NCI-H748 (cell line): ENCODE measurements around the gene WNT9B.
"Not testable (repeated sequence)": the region's sequence is repeated elsewhere in the genome, so short reads cannot be mapped to it uniquely, and the experiment has no call there.

Experiments
- DNase-seq: peaks from one replicate; lab custom pipeline; 2025; ENCODE audit not compliant: unreplicated experiment; lab: John Stamatoyannopoulos, UW

Gene WNT9B

GRCh38 chr17:46908068-46908737 lies 56.8 kb downstream of the WNT9B start:
- DNase-seq: no peak

- peak; percentile 43 for DNase-seq
Observed at GRCh38 chr17:46910179-46910927, 59.0 kb downstream of the WNT9B start.

DNA sequence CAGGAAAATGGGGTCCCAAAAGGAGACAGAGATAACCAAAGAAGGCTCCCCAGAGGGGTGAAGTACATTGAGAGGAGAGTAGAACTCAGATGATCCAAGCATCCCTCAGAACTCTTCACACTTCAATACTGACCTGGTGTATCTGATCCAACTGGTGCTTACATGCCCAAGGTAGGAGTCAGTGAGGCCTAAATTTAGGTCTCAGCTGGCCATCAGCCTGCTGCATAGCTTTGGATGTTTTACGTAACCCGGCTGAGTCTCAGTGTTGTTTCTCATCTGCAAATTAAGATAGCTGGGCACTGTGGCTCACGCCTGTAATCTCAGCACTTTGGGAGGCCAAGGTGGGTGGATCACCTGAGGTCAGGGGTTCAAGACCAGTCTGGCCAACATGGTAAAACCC lies 59.9 kb downstream of the WNT9B start:
- no peak for DNase-seq

GRCh38 chr17:46915596-46915995 lies 64.2 kb downstream of the WNT9B start:
- DNase-seq: no peak

GRCh38 chr17:46916211-46916610 lies 64.8 kb downstream of the WNT9B start:
- no peak for DNase-seq

- no peak for DNase-seq
Observed at GRCh38 chr17:46916623-46917022, 65.2 kb downstream of the WNT9B start.

- no peak for DNase-seq
Observed at GRCh38 chr17:46917041-46917440, 65.7 kb downstream of the WNT9B start.

GRCh38 chr17:46917516-46917915 lies 66.1 kb downstream of the WNT9B start:
- DNase-seq: no peak

DNA sequence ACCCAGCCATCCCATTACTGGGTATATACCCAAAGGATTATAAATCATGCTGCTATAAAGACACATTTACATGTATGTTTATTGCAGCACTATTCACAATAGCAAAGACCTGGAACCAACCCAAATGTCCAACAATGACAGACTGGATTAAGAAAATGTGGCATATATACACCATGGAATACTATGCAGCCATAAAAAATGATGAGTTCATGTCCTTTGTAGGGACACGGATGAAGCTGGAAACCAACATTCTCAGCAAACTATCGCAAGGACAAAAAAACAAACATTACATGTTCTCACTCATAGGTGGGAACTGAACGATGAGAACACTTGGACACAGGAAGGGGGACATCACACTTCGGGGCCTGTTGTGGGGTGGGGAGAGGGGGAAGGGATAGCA lies 70.6 kb downstream of the WNT9B start:
- not testable (repeated sequence) for DNase-seq

DNA sequence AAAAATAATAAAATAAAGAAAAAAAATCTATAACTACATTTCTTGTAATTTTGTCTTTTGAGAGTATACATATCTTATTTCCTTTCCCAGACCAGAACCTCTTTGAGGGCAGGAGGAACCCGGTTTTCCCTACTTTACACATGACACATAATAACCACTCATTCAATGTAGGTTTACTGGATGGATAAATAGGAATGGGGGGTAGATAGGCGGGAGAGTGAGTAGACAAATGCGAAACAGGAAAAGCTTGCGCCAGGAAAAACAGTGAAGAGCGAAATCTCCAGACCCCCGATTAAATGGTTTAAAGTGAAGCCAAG lies 71.1 kb downstream of the WNT9B start:
- DNase-seq: no peak

DNA sequence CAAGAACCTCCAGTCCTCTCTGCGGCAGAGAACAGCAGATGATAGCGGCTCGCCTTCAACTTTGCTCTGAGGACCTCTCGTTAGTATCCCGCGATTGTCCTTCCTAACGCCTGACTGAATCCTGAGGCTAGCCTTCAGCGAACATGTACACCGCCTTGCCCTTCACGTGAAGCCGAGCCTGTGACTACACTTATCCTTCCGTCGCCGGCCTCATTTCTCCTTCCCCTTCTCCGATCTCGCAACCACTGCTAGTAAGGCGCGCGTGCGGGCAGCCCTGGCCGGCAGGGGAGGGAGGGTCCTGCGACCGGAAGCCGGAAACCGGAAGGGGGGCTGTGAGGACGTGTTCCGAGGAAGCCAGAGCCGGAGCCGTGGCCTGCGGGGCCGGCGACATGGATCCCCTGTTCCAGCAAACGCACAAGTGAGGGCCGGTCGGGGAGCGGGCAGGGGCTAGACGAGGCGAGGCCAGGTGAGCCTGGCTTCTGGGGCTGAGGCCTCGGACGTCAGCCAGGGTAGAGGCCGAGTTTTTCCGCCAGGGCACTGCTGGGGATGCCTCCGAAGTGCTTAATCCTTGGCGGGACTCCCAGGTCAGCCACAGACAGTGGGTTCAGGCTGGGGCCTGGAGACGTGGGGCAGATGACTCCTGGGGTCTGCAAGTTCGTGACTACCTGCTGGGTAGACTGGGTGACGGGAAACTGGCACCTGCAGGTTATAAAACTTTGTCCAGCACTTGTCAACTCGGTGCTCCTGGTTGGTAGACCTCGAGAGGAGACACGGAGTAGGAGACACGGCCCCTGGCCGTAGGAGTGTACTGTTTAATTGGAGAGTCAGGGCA lies 71.6 kb downstream of the WNT9B start, which contains the start of gene GOSR2:
TSS of gene GOSR2 (plus strand) at position 357 of the 832 bp plus-strand sequence. CDS start at position 390, 33 bp downstream.
- DNase-seq: peak; percentile 95

GRCh38 chr17:46925185-46925868 lies 73.9 kb downstream of the WNT9B start:
- DNase-seq: no peak

GRCh38 chr17:46928467-46929261 lies 77.3 kb downstream of the WNT9B start:
- no peak for DNase-seq

GRCh38 chr17:46929413-46929812 lies 78.0 kb downstream of the WNT9B start:
- DNase-seq: no peak

- DNase-seq: no peak
Observed at GRCh38 chr17:46930051-46930450, 78.7 kb downstream of the WNT9B start.

- DNase-seq: no peak
Observed at GRCh38 chr17:46931596-46931995, 80.2 kb downstream of the WNT9B start.

DNA sequence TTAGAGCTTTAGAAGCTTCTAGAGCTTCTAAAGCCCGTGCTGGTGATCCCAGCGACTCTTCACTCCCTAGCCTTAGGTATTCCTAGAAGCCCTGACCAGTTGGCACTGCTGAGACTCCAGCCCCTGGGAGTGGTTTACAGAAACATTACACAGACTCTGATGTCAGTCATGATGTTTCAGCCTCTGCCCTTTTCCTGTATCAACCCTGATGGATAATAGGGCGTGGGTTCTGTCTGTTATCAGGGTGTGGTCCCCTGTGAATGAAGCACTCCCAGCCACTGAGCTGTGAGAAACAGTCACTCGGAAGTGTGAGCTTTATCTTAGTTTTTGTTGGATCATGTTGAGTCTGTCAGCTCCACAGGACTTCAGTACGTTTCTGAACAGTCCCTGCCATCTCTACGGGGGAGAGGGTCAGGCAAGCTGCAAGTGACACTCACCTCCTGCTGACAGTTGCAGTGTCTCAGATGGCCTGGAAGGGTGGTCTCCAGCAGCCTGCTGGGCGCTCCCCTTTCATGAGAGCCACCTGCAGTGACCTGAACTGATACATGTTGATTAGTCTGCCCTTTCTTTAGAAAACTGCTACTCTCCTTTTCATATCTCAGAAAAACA lies 84.4 kb downstream of the WNT9B start:
- no peak for DNase-seq
